HK-2 (cell line): ENCODE measurements around the gene ARPP21.

Source experiments
- DNase-seq: peaks from one replicate; pipeline ENCODE4 v3.0.0-alpha.2; 2018; ENCODE audit not compliant: unreplicated experiment

Gene ARPP21

GRCh38 chr3:35641920-35642527 is 2.7 kb downstream of the ARPP21 start:
- DNase-seq: no peak

- DNase-seq: no peak
Measured at GRCh38 chr3:35643495-35643894, 4.2 kb downstream of the ARPP21 start.

GRCh38 chr3:35644451-35644850 is 5.1 kb downstream of the ARPP21 start:
- no peak for DNase-seq

GRCh38 chr3:35645189-35645588 is 5.9 kb downstream of the ARPP21 start:
- no peak for DNase-seq

GRCh38 chr3:35646081-35646480 is 6.8 kb downstream of the ARPP21 start:
- no peak for DNase-seq

- no peak for DNase-seq
Measured at GRCh38 chr3:35647461-35647860, 8.1 kb downstream of the ARPP21 start.

- no peak for DNase-seq
Measured at GRCh38 chr3:35648347-35648746, 9.0 kb downstream of the ARPP21 start.

- DNase-seq: no peak
Measured at GRCh38 chr3:35649405-35649804, 10.1 kb downstream of the ARPP21 start.

- DNase-seq: no peak
Measured at GRCh38 chr3:35651426-35651825, 12.1 kb downstream of the ARPP21 start.

- DNase-seq: no peak
Measured at GRCh38 chr3:35651851-35652250, 12.5 kb downstream of the ARPP21 start.

- no peak for DNase-seq
Measured at GRCh38 chr3:35653347-35653746, 14.0 kb downstream of the ARPP21 start.

- no peak for DNase-seq
Measured at GRCh38 chr3:35654476-35654875, 15.2 kb downstream of the ARPP21 start.

GRCh38 chr3:35658686-35659085 is 19.4 kb downstream of the ARPP21 start:
- no peak for DNase-seq

- DNase-seq: no peak
Measured at GRCh38 chr3:35659768-35660167, 20.4 kb downstream of the ARPP21 start.

- DNase-seq: no peak
Measured at GRCh38 chr3:35663471-35663870, 24.1 kb downstream of the ARPP21 start.

- peak; percentile 35 for DNase-seq
Measured at GRCh38 chr3:35664460-35664919, 25.2 kb downstream of the ARPP21 start.

GRCh38 chr3:35665390-35666055 is 26.2 kb downstream of the ARPP21 start:
- no peak for DNase-seq

- no peak for DNase-seq
Measured at GRCh38 chr3:35666888-35667287, 27.6 kb downstream of the ARPP21 start.

- no peak for DNase-seq
Measured at GRCh38 chr3:35670408-35670965, 31.2 kb downstream of the ARPP21 start.

- no peak for DNase-seq
Measured at GRCh38 chr3:35671483-35671882, 32.2 kb downstream of the ARPP21 start.

- no peak for DNase-seq
Measured at GRCh38 chr3:35673017-35673416, 33.7 kb downstream of the ARPP21 start.

GRCh38 chr3:35674451-35675109 is 35.3 kb downstream of the ARPP21 start:
- DNase-seq: no peak

- DNase-seq: no peak
Measured at GRCh38 chr3:35675206-35675605, 35.9 kb downstream of the ARPP21 start.
